Activated naive CD8-positive, alpha-beta T cell treated with anti-CD3 and anti-CD28 coated beads, Interleukin-2, amount 50 U/mL, for 24 hours (primary cell): ENCODE data around the gene KRTAP19-7.

Experiments
- ATAC-seq: fragments of 150-1000 bp; cut with Tn5 transposase; one replicate; pipeline ENCODE4 v1.10.0; 2021
- DNase-seq: peaks from one replicate; pipeline ENCODE4 v3.0.0; 2021
- H3K27ac Mint-ChIP-seq: one replicate; pipeline ENCODE4 v1.8.0; 2021; ENCODE audit warnings: mild to moderate bottlenecking, mixed read lengths
- H3K27me3 Mint-ChIP-seq: one replicate; pipeline ENCODE4 v1.8.0; 2021; ENCODE audit warnings: mixed read lengths
- H3K36me3 Mint-ChIP-seq: one replicate; pipeline ENCODE4 v1.8.0; 2021; ENCODE audit warnings: low read depth, mixed read lengths
- H3K4me1 Mint-ChIP-seq: one replicate; pipeline ENCODE4 v1.8.0; 2021; ENCODE audit warnings: mixed read lengths
- H3K4me3 Mint-ChIP-seq: one replicate; pipeline ENCODE4 v1.8.0; 2021; ENCODE audit warnings: mild to moderate bottlenecking, moderate library complexity, mixed read lengths
- H3K9me3 Mint-ChIP-seq: one replicate; pipeline ENCODE4 v1.8.0; 2021; ENCODE audit warnings: mixed read lengths

The KRTAP19-7 gene

GRCh38 chr21:30552782-30553181, 8.3 kb downstream of the KRTAP19-7 start:
- H3K27me3 Mint-ChIP-seq = no peaks in the 10 kb centered on the region
- H3K9me3 Mint-ChIP-seq = peaks cover 15% of the 10 kb centered on the region
- H3K4me1 Mint-ChIP-seq = no peaks in the 10 kb centered on the region
- no peak for DNase-seq
- ATAC-seq = no peak
- H3K36me3 Mint-ChIP-seq = no peaks in the 10 kb centered on the region
- no peak overlapping the region for H3K27ac Mint-ChIP-seq
- H3K4me3 Mint-ChIP-seq = no peak overlapping the region

GRCh38 chr21:30541764-30542163, 19.4 kb downstream of the KRTAP19-7 start, which contains the start of gene KRTAP19-6:
Gene KRTAP19-6 (minus strand): TSS chr21:30541864. CDS start chr21:30541833, 31 bp downstream.
- Mint-ChIP-seq H3K27ac (no peak within 1 kb of the TSS), H3K9me3 (peaks cover 5% of the 10 kb centered on the region), H3K36me3 (no peaks in the 10 kb centered on the region), H3K4me1 (no peaks in the 10 kb centered on the region), H3K27me3 (no peaks in the 10 kb centered on the region), H3K4me3 (no peak within 1 kb of the TSS)
- no peak for ATAC-seq
- no peak for DNase-seq

GRCh38 chr21:30518876-30519275, 42.2 kb downstream of the KRTAP19-7 start:
- H3K27me3 Mint-ChIP-seq = no peaks in the 10 kb centered on the region

GRCh38 chr21:30515681-30516080, 45.4 kb downstream of the KRTAP19-7 start:
- ATAC-seq (no peak), DNase-seq (no peak)
- Mint-ChIP-seq H3K27ac (no peak overlapping the region), H3K4me1 (no peaks in the 10 kb centered on the region), H3K27me3 (no peaks in the 10 kb centered on the region), H3K36me3 (no peaks in the 10 kb centered on the region), H3K9me3 (peaks cover 4% of the 10 kb centered on the region), H3K4me3 (no peak overlapping the region)

More at GRCh38 chr21:30518876-30519275, 42.2 kb downstream of the KRTAP19-7 start:
- Mint-ChIP-seq H3K4me1 (no peaks in the 10 kb centered on the region), H3K9me3 (peaks cover 4% of the 10 kb centered on the region), H3K36me3 (no peaks in the 10 kb centered on the region), H3K4me3 (no peak overlapping the region), H3K27ac (no peak overlapping the region)
- ATAC-seq = no peak
- DNase-seq = no peak
